Mucosa of descending colon (tissue), 3 donors: ENCODE data around the gene MED13L. TPM values are rescaled to one million over a fixed set of nuclear protein-coding genes. Genes with fewer than 3 reads are reported as not detected.

Experiments
- ATAC-seq: fragments of 200-7000 bp; cut with Tn5 transposase; one replicate; pipeline ENCODE4 v1.9.1; 2020; ENCODE audit warnings: mild to moderate bottlenecking, moderate library complexity
- DNase-seq, 3 donors: peaks; one replicate each; pipeline ENCODE4 v3.0.0-alpha.2; 2020
- H3K36me3 ChIP-seq: fragments of 200-600 bp; one replicate; pipeline ENCODE4 v1.8.0; 2021; ENCODE audit warnings: low read depth, mild to moderate bottlenecking
- H3K4me1 ChIP-seq: fragments of 200-600 bp; one replicate; pipeline ENCODE4 v1.8.0; 2021; ENCODE audit warnings: low read depth, mild to moderate bottlenecking
- H3K4me3 ChIP-seq: fragments of 200-600 bp; one replicate; pipeline ENCODE4 v1.8.0; 2021; ENCODE audit warnings: mild to moderate bottlenecking
- H3K9me3 ChIP-seq: fragments of 200-600 bp; one replicate; pipeline ENCODE4 v1.8.0; 2021; ENCODE audit warnings: mild to moderate bottlenecking
- intact Hi-C, 2 donors: fragments of 100-400 bp; cut with DNase I in 1 of 2; cut with micrococcal nuclease in 1 of 2; formaldehyde crosslinking; loops; one replicate each; pipeline versions ENCODE4 v1.11.0 to v1.11.1; 2022; cut with DNase I, micrococcal nuclease
- total RNA-seq, 3 donors: library from RNA; stranded (reverse); fragmentation: NEBNext Ultra II Directional in 2 of 3; extraction: Animal tissue kit (Norgen Biotek cat#: 25700) in 2 of 3; gene quantifications; one replicate each; pipeline versions ENCODE4 v1.2.1 to v1.2.4, GENCODE V29; 2021 to 2023
- TF ChIP-seq, protein P1 (sequence below): fragments of 200-600 bp; IDR thresholded peaks from one replicate; pipeline ENCODE4 v1.8.0; 2022; ENCODE audit warnings: antibody characterized with exemption, mild to moderate bottlenecking
- donor health status: DM: no; HTN: no; CAD: no; lungs with moderate emphysema.
- donor health status: DM: no; HTN: no; CAD: no.
- donor health status: DM: no; HTN: yes; CAD: no.

The MED13L gene
- total RNA-seq, 3 donors from 2014 or later, result 96.9 to 165 (median 135) TPM

DNA sequence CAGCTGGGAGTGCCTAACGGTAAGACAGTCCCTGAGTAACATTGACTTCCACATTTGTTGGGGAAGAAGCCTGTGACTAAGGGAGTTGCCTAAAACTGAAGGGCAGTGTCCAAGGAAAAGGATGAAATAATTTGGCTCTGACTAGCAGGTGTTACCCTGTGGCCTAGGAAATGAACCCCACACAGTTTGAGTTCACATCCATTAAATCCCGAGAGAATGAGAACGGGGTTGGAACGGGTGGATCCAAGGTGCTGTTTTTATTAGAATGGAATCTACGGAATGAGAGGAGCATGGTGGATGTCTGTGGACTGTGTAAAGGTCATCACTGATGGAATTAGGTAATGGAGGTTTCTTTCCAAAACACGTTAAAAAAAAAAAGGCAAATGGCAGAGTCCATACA is 324.0 kb downstream of the MED13L start:
- no peak for ATAC-seq
- intact Hi-C loops, result no loop called here
- H3K36me3 ChIP-seq, result no peaks in the 10 kb centered on the region
- H3K4me1 ChIP-seq, result no peaks in the 10 kb centered on the region
- DNase-seq, result no peak
- H3K4me3 ChIP-seq, result no peak overlapping the region
- TF ChIP-seq, protein P1, sequence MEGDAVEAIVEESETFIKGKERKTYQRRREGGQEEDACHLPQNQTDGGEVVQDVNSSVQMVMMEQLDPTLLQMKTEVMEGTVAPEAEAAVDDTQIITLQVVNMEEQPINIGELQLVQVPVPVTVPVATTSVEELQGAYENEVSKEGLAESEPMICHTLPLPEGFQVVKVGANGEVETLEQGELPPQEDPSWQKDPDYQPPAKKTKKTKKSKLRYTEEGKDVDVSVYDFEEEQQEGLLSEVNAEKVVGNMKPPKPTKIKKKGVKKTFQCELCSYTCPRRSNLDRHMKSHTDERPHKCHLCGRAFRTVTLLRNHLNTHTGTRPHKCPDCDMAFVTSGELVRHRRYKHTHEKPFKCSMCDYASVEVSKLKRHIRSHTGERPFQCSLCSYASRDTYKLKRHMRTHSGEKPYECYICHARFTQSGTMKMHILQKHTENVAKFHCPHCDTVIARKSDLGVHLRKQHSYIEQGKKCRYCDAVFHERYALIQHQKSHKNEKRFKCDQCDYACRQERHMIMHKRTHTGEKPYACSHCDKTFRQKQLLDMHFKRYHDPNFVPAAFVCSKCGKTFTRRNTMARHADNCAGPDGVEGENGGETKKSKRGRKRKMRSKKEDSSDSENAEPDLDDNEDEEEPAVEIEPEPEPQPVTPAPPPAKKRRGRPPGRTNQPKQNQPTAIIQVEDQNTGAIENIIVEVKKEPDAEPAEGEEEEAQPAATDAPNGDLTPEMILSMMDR, result no peak
- no peaks in the 10 kb centered on the region for H3K9me3 ChIP-seq

DNA sequence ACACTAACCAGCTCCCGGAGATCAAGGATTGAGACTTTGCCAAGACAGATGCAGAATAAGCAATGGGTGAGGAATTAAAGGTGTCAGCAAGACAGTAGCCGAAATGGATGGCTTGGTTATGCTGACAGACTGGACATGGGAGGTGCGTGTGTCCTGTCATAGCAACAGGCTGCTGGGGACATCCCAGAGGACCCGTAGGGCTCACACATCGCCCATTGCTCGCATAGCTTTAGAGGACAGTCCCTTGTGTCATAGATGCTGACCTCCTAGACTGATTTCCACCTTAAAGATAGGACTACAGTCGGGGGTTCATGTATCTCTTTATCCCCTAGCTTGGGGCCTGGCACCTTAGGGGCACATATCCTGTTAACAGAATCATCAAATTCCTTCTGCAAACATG is 324.5 kb downstream of the MED13L start:
- H3K4me1 ChIP-seq, result no peaks in the 10 kb centered on the region
- TF ChIP-seq, protein P1, result no peak
- ATAC-seq (peak; percentile 14), DNase-seq (no peak)
- no peak overlapping the region for H3K4me3 ChIP-seq
- intact Hi-C loops, result no loop called here
- no peaks in the 10 kb centered on the region for H3K36me3 ChIP-seq
- H3K9me3 ChIP-seq, result no peaks in the 10 kb centered on the region

DNA sequence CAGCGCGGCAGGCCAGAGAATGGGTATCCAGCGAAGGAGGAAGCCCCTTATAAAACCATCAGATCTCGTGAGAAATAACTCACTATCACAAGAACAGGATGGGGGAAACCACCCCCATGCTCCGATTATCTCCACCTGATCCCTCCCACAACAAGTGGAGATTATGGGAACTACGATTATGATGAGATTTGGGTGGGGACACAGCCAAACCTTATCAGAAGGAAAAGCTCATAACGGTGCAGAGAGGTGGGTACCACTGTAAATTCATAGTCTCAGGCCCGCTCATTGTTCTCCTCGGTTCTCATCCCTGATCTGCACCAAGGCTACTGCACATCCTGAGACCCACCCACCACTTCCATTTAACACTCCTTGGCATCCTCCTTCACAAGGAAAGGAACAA is 326.5 kb downstream of the MED13L start:
- no peak for DNase-seq
- no peaks in the 10 kb centered on the region for H3K36me3 ChIP-seq
- no peak overlapping the region for H3K4me3 ChIP-seq
- H3K9me3 ChIP-seq, result no peaks in the 10 kb centered on the region
- ATAC-seq, result no peak
- H3K4me1 ChIP-seq, result no peaks in the 10 kb centered on the region
- intact Hi-C loops, result no loop called here
- TF ChIP-seq, protein P1, result no peak

DNA sequence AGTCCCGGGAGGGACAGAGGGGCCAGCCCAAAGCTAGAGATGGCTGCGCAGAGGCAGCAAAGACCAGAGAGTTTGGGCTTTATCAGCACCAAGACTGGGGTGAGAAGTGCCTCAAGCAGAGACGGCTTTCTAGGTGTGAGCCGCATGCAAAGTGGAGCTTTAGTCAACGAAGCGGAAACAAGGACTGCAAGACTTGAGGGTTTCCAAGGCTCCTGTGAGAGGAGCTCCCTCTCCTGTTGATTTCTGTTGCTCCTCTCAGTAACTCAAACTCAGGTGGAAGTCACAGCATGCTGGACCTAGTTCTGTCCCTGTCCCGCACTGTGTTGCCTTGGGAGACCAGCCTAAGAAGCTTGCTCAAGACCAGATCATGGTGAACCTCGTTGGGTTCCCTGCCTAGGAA is 327.8 kb downstream of the MED13L start:
- intact Hi-C loops, result no loop called here

DNA sequence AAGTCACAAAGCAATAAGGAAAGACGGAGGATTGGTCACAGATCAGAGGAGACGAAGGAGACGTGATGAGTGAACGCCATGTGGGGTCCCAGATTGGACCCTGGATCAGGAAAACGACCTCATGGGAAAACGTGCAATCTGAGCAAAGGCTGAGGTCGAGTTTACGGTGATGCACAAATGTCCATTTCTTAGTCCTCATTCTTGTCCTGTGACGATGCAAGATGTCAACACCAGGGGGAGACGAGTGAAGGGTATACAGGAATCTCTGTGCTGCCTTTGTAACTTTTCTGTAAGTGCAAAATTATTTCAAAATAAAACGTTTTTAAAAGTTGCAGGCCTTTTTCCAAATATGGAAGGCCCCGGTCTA is 329.8 kb downstream of the MED13L start:
- Histone ChIP-seq H3K9me3 (no peaks in the 10 kb centered on the region), H3K4me3 (no peak overlapping the region), H3K36me3 (no peaks in the 10 kb centered on the region), H3K4me1 (no peaks in the 10 kb centered on the region)
- TF ChIP-seq, protein P1, result no peak
- intact Hi-C loops, result no loop called here
- ATAC-seq (no peak), DNase-seq (no peak)

More for the DNA sequence above, 327.8 kb downstream of the MED13L start:
- DNase-seq (no peak), ATAC-seq (no peak)
- no peaks in the 10 kb centered on the region for H3K4me1 ChIP-seq
- TF ChIP-seq, protein P1, result no peak
- H3K9me3 ChIP-seq, result no peaks in the 10 kb centered on the region
- H3K36me3 ChIP-seq, result no peaks in the 10 kb centered on the region
- H3K4me3 ChIP-seq, result no peak overlapping the region
